WERI-Rb-1 (cell line): ENCODE measurements around the gene TRIM38.
"Not testable (repeated sequence)": the region's sequence is repeated elsewhere in the genome, so short reads cannot be mapped to it uniquely, and the experiment has no call there.

Source experiments
- DNase-seq: peaks from one replicate; pipeline ENCODE4 v3.0.0-alpha.2; 2020
- H3K27ac ChIP-seq: fragments of 250-450 bp; sonication (Bioruptor Pico); 2 replicates; pipeline ENCODE4 v1.5.1; 2020; ENCODE audit warnings: mild to moderate bottlenecking, moderate library complexity
- H3K27me3 ChIP-seq: fragments of 250-450 bp; sonication (Bioruptor Pico); 2 replicates; pipeline ENCODE4 v1.5.1; 2021; ENCODE audit warnings: mild to moderate bottlenecking, low read depth, moderate library complexity; ENCODE audit not compliant: insufficient read depth, severe bottlenecking
- H3K36me3 ChIP-seq: fragments of 250-450 bp; sonication (Bioruptor Pico); 2 replicates; pipeline ENCODE4 v1.5.1; 2020; ENCODE audit warnings: mild to moderate bottlenecking, moderate library complexity
- H3K4me3 ChIP-seq: 2 replicates; pipeline ENCODE4 v1.5.1; 2011; ENCODE audit warnings: low read depth, mild to moderate bottlenecking, control low read depth, low read length
- H3K9me3 ChIP-seq: fragments of 250-450 bp; sonication (Bioruptor Pico); 2 replicates; pipeline ENCODE4 v1.5.1; 2021; ENCODE audit warnings: mild to moderate bottlenecking, moderate library complexity; ENCODE audit not compliant: severe bottlenecking
- TF ChIP-seq, protein P1 (sequence below): IDR thresholded peaks from 2 replicates; pipeline ENCODE4 v1.5.1; 2011; ENCODE audit warnings: low read depth, mild to moderate bottlenecking, control low read depth, inconsistent platforms, low read length

Gene TRIM38

GRCh38 chr6:25935953-25936352 is 26.6 kb upstream of the TRIM38 start:
- no peak for DNase-seq
- H3K27me3 ChIP-seq: no peaks in the 10 kb centered on the region
- H3K27ac ChIP-seq: no peak overlapping the region
- H3K9me3 ChIP-seq: no peaks in the 10 kb centered on the region
- TF ChIP-seq, protein P1, sequence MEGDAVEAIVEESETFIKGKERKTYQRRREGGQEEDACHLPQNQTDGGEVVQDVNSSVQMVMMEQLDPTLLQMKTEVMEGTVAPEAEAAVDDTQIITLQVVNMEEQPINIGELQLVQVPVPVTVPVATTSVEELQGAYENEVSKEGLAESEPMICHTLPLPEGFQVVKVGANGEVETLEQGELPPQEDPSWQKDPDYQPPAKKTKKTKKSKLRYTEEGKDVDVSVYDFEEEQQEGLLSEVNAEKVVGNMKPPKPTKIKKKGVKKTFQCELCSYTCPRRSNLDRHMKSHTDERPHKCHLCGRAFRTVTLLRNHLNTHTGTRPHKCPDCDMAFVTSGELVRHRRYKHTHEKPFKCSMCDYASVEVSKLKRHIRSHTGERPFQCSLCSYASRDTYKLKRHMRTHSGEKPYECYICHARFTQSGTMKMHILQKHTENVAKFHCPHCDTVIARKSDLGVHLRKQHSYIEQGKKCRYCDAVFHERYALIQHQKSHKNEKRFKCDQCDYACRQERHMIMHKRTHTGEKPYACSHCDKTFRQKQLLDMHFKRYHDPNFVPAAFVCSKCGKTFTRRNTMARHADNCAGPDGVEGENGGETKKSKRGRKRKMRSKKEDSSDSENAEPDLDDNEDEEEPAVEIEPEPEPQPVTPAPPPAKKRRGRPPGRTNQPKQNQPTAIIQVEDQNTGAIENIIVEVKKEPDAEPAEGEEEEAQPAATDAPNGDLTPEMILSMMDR: no peak
- H3K4me3 ChIP-seq: no peak overlapping the region
- no peaks in the 10 kb centered on the region for H3K36me3 ChIP-seq

GRCh38 chr6:25939593-25939992 is 23.0 kb upstream of the TRIM38 start:
- TF ChIP-seq, protein P1: no peak
- H3K9me3 ChIP-seq: no peaks in the 10 kb centered on the region
- DNase-seq: no peak
- H3K27ac ChIP-seq: no peak overlapping the region
- H3K4me3 ChIP-seq: no peak overlapping the region
- H3K36me3 ChIP-seq: no peaks in the 10 kb centered on the region
- no peaks in the 10 kb centered on the region for H3K27me3 ChIP-seq

GRCh38 chr6:25942561-25943147 is 19.9 kb upstream of the TRIM38 start:
- no peak overlapping the region for H3K27ac ChIP-seq
- no peaks in the 10 kb centered on the region for H3K27me3 ChIP-seq
- H3K9me3 ChIP-seq: peaks cover 4% of the 10 kb centered on the region
- no peaks in the 10 kb centered on the region for H3K36me3 ChIP-seq
- TF ChIP-seq, protein P1: peak; percentile 59
- DNase-seq: no peak
- H3K4me3 ChIP-seq: no peak overlapping the region

DNA sequence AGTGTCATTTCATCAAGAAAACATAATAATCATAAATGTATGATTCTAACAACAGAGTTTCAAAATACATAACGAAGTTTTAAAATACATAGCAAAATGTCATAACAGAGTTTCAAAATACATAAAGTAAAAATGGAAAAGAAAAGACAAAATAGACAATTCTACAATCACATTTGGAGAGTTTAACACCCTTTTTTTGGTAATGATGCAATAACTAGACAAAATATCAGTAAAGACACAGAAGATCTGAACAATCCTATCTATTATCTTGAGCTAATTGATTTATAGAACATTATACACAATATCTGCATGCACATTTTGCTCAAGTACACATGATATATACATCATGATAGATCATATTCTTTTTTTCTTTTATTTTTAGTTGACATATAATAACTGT is 18.7 kb upstream of the TRIM38 start:
- Histone ChIP-seq H3K27me3 (no peaks in the 10 kb centered on the region), H3K27ac (no peak overlapping the region), H3K9me3 (peaks cover 4% of the 10 kb centered on the region), H3K4me3 (no peak overlapping the region), H3K36me3 (no peaks in the 10 kb centered on the region)
- TF ChIP-seq, protein P1: no peak
- no peak for DNase-seq

DNA sequence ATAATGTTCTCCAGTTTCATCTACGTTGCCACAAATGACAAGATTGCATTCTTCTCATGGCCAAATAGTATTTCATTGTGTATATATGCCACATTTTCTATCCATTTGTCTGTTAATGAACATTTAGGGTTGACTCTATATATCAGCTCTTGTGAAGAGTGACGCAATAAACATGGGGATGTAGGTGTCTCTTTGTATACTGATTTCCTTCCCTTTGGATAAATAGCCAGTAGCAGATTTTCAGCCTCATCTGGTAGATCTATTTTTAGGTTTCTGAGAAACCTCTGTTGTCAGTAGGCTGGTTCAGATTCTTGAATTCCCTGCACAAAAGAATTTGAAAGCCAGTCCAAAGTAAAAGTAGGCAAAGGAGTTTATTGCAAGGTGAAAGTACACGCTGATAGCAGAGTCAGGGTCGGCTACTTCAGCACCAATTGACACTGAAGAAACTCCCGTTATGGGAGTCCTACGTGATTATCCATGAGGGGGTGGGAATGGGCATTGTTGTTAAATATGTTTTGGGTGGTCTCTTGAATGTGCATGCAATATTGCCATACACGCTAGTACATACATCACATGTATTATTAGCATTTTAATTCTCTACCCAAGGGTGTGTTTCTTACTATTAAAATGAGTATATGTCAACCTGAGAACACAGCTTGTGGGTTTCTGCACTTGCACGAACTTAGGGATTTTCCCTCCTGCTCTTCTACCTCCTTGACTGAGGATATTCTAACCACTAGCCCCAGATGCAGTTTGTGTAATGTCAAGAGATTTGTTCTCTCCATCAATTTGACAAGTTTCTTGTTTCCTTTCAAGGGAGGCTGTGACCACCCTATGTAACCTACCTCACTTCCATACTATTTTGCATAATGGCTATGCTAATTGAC is 17.7 kb upstream of the TRIM38 start:
- Histone ChIP-seq H3K4me3 (no peak overlapping the region), H3K36me3 (no peaks in the 10 kb centered on the region), H3K9me3 (peaks cover 4% of the 10 kb centered on the region), H3K27ac (no peak overlapping the region), H3K27me3 (no peaks in the 10 kb centered on the region)
- TF ChIP-seq, protein P1: no peak
- no peak for DNase-seq

GRCh38 chr6:25945738-25946137 is 16.9 kb upstream of the TRIM38 start:
- H3K36me3 ChIP-seq, H3K27me3 ChIP-seq, H3K27ac ChIP-seq, H3K9me3 ChIP-seq, H3K4me3 ChIP-seq, DNase-seq: not testable (repeated sequence)
